Loucy (cell line): ENCODE data around the gene CD9.

Source experiments
- H2AFZ ChIP-seq: fragments of 200-600 bp; sonication (generic); 2 replicates; pipeline ENCODE4 v1.6.0; 2016; ENCODE audit warnings: antibody characterized with exemption, mild to moderate bottlenecking, low read length, moderate library complexity
- H3F3A ChIP-seq: fragments of 200-600 bp; 2 replicates; pipeline ENCODE4 v1.6.0; 2016; ENCODE audit warnings: antibody characterized with exemption, low read depth, mild to moderate bottlenecking
- H3K27me3 ChIP-seq: fragments of 200-600 bp; sonication (generic); 2 replicates; pipeline ENCODE4 v1.6.1; 2014; ENCODE audit warnings: low read length, mild to moderate bottlenecking; ENCODE audit not compliant: insufficient read depth, poor library complexity, severe bottlenecking
- H3K36me3 ChIP-seq: fragments of 200-600 bp; sonication (generic); 2 replicates; pipeline ENCODE4 v1.6.1; 2016; ENCODE audit warnings: low read length; ENCODE audit not compliant: insufficient read depth
- H3K4me1 ChIP-seq: fragments of 200-600 bp; sonication (generic); 2 replicates; pipeline ENCODE4 v1.5.1; 2014; ENCODE audit warnings: low read length, mild to moderate bottlenecking; ENCODE audit not compliant: insufficient read depth, poor library complexity, severe bottlenecking
- H3K4me2 ChIP-seq: fragments of 200-600 bp; sonication (generic); 2 replicates; pipeline ENCODE4 v1.6.0; 2014; ENCODE audit warnings: antibody characterized with exemption, low read length, low read depth, mild to moderate bottlenecking; ENCODE audit not compliant: poor library complexity, severe bottlenecking
- H3K4me3 ChIP-seq: fragments of 200-600 bp; sonication (generic); 2 replicates; pipeline ENCODE4 v1.5.1; 2014; ENCODE audit warnings: low read length, mild to moderate bottlenecking, mixed read lengths; ENCODE audit not compliant: poor library complexity, severe bottlenecking
- H3K79me2 ChIP-seq: fragments of 200-600 bp; sonication (generic); 2 replicates; pipeline ENCODE4 v1.6.1; 2014; ENCODE audit warnings: low read length; ENCODE audit not compliant: insufficient read depth
- H3K9ac ChIP-seq: fragments of 200-600 bp; sonication (generic); 2 replicates; pipeline ENCODE4 v1.6.0; 2014; ENCODE audit warnings: mild to moderate bottlenecking, low read depth, low read length, moderate library complexity; ENCODE audit not compliant: poor library complexity, severe bottlenecking
- H3K9me2 ChIP-seq: fragments of 200-600 bp; sonication (generic); replicated peaks from 2 replicates; pipeline ENCODE4 v1.6.1; 2016; ENCODE audit warnings: low read depth, low read length, mixed read lengths
- H3K9me3 ChIP-seq: fragments of 200-600 bp; sonication (generic); 2 replicates; pipeline ENCODE4 v1.6.1; 2014; ENCODE audit warnings: mild to moderate bottlenecking, antibody characterized with exemption, low read length, low read depth; ENCODE audit not compliant: insufficient read depth
- H4K20me1 ChIP-seq: fragments of 200-600 bp; sonication (generic); 2 replicates; pipeline ENCODE4 v1.6.0; 2014; ENCODE audit warnings: antibody characterized with exemption, low read length, mild to moderate bottlenecking; ENCODE audit not compliant: insufficient read depth, poor library complexity, severe bottlenecking
- EZH2phosphoT487 ChIP-seq: fragments of 200-600 bp; IDR thresholded peaks from 2 replicates; pipeline ENCODE4 v1.6.1; 2018; ENCODE audit warnings: antibody characterized with exemption, mild to moderate bottlenecking, moderate library complexity, borderline replicate concordance
- TF ChIP-seq, protein P1 (sequence below): fragments of 200-600 bp; sonication (generic); conservative IDR thresholded peaks from 2 replicates; pipeline ENCODE4 v1.5.1; 2014; ENCODE audit warnings: mild to moderate bottlenecking, antibody characterized with exemption, low read length

The CD9 gene

DNA sequence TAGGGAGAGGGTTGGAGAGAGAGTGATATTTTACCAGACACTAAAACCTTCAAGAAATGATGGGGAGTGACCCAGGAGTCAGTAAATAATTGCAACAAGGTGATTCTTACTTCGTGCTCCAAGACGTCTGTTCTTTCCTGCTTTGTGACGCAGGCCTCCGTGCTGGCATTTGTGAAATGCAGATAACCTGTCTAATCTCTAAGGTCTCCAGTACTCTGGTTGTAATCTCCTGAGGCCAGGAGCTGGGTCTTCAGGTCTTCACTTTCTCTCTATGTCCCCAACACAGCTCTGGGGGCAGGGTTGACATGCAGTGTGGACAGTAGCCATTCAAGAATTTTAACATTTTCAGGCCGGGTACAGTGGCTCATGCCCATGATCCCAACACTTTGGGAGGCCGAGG, 53.1 kb downstream of the CD9 start:
- Histone ChIP-seq H3K4me3 (no peak overlapping the region), H3K4me1 (no peaks in the 10 kb centered on the region), H3K9me3 (0 out of 2 replicates have a peak, but pooled peaks cover 3% of the 10 kb centered on the region), H3F3A (no peaks in the 10 kb centered on the region), H4K20me1 (no peaks in the 10 kb centered on the region), H3K79me2 (no peaks in the 10 kb centered on the region), H3K9ac (no peak overlapping the region), H3K4me2 (no peak overlapping the region), H3K9me2 (no peaks in the 10 kb centered on the region), H3K27me3 (no peaks in the 10 kb centered on the region), H2AFZ (no peak overlapping the region), H3K36me3 (no peaks in the 10 kb centered on the region)
- TF ChIP-seq, protein P1, sequence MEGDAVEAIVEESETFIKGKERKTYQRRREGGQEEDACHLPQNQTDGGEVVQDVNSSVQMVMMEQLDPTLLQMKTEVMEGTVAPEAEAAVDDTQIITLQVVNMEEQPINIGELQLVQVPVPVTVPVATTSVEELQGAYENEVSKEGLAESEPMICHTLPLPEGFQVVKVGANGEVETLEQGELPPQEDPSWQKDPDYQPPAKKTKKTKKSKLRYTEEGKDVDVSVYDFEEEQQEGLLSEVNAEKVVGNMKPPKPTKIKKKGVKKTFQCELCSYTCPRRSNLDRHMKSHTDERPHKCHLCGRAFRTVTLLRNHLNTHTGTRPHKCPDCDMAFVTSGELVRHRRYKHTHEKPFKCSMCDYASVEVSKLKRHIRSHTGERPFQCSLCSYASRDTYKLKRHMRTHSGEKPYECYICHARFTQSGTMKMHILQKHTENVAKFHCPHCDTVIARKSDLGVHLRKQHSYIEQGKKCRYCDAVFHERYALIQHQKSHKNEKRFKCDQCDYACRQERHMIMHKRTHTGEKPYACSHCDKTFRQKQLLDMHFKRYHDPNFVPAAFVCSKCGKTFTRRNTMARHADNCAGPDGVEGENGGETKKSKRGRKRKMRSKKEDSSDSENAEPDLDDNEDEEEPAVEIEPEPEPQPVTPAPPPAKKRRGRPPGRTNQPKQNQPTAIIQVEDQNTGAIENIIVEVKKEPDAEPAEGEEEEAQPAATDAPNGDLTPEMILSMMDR, result no peak
- TF ChIP-seq EZH2phosphoT487, result no peak

GRCh38 chr12:6254491-6254890, 54.3 kb downstream of the CD9 start:
- no peak overlapping the region for H3K4me3 ChIP-seq
- H3K27me3 ChIP-seq, result no peaks in the 10 kb centered on the region
- TF ChIP-seq, protein P1, result no peak
- no peak for TF ChIP-seq EZH2phosphoT487

DNA sequence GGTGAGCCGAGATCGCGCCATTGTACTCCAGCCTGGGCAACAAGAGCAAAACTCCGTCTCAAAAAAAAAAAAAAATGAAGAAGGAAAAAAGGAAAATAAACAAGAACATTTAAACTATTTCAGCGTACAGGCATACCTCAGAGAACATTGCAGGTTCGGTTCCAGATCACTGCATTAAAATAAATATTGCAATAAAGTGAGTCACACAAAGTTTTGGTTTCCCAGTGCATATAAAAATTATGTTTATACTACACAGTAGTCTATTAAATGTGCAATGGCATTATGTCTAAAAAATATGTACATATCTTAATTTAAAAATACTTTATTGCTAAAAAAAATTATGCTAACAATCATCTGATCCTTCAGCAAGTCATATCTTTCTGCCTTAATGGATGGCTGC, 56.8 kb downstream of the CD9 start:
- 0 out of 2 replicates have a peak, but pooled peaks cover 3% of the 10 kb centered on the region for H3K9me3 ChIP-seq
- H3K36me3 ChIP-seq, result no peaks in the 10 kb centered on the region
- H2AFZ ChIP-seq, result no peak overlapping the region
- no peaks in the 10 kb centered on the region for H3K79me2 ChIP-seq
- TF ChIP-seq, protein P1, result no peak
- no peak for TF ChIP-seq EZH2phosphoT487
- no peaks in the 10 kb centered on the region for H4K20me1 ChIP-seq
- H3K4me1 ChIP-seq, result peaks cover 2% of the 10 kb centered on the region
- no peaks in the 10 kb centered on the region for H3F3A ChIP-seq
- no peak overlapping the region for H3K9ac ChIP-seq
- H3K4me3 ChIP-seq, result no peak overlapping the region
- no peaks in the 10 kb centered on the region for H3K9me2 ChIP-seq
- no peak overlapping the region for H3K4me2 ChIP-seq
- H3K27me3 ChIP-seq, result no peaks in the 10 kb centered on the region

More at GRCh38 chr12:6254491-6254890, 54.3 kb downstream of the CD9 start:
- no peaks in the 10 kb centered on the region for H3K9me2 ChIP-seq
- H3K4me1 ChIP-seq, result no peaks in the 10 kb centered on the region
- no peak overlapping the region for H2AFZ ChIP-seq
- no peaks in the 10 kb centered on the region for H3K36me3 ChIP-seq
- H3K79me2 ChIP-seq, result no peaks in the 10 kb centered on the region
- 0 out of 2 replicates have a peak, but pooled peaks cover 3% of the 10 kb centered on the region for H3K9me3 ChIP-seq
- no peak overlapping the region for H3K9ac ChIP-seq
- no peaks in the 10 kb centered on the region for H3F3A ChIP-seq
- H4K20me1 ChIP-seq, result no peaks in the 10 kb centered on the region
- H3K4me2 ChIP-seq, result no peak overlapping the region
